ENCODE measurements around the gene HMGN3. TPM values are rescaled to one million over a fixed set of nuclear protein-coding genes. Genes with fewer than 3 reads are reported as not detected.
A peak's percentile ranks its signal among the peaks of the same experiment; 100 is the strongest.

Gene HMGN3
- total and polyA plus RNA-seq, 2 of the 13 experiments (the other 11 are each of a cell fraction or from before 2014, with no cell fraction given): 67.9 to 145 TPM

GRCh38 chr6:79157961-79158644 lies 76.4 kb downstream of the HMGN3 start (continued):
- TF ChIP-seq ZNF138 (CRISPR knock-in tag; IDR thresholded peaks at IDR 0.05; ENCODE audit: low read depth) (no peak), ZNF20 (CRISPR knock-in tag; IDR thresholded peaks at IDR 0.05) (no peak), ZNF205 (CRISPR knock-in tag; IDR thresholded peaks at IDR 0.05) (no peak), ZBTB1 (CRISPR knock-in tag; IDR thresholded peaks at IDR 0.05; ENCODE audit: borderline replicate concordance) (no peak), CENPT (CRISPR knock-in tag; IDR thresholded peaks at IDR 0.05; ENCODE audit: low read depth) (no peak), NR0B2 (CRISPR knock-in tag; IDR thresholded peaks at IDR 0.05) (no peak), ZMYM4 (CRISPR knock-in tag; IDR thresholded peaks at IDR 0.05) (peak; percentile 71), ZNF574 (CRISPR knock-in tag; IDR thresholded peaks at IDR 0.05) (no peak), ZNF879 (CRISPR knock-in tag; IDR thresholded peaks at IDR 0.05) (no peak), BORCS8-MEF2B (CRISPR knock-in tag; IDR thresholded peaks at IDR 0.05) (no peak), ZNF430 (CRISPR knock-in tag; IDR thresholded peaks at IDR 0.05) (no peak), ZNF18 (CRISPR knock-in tag; IDR thresholded peaks at IDR 0.05; ENCODE audit: insufficient replicate concordance) (no peak), ESRRA (CRISPR knock-in tag; IDR thresholded peaks at IDR 0.05; ENCODE audit: low read depth) (no peak), ZNF746 (CRISPR knock-in tag; IDR thresholded peaks at IDR 0.05) (no peak), SRF (IDR thresholded peaks at IDR 0.05; ENCODE audit: low read depth, low read length) (no peak), ZNF550 (CRISPR knock-in tag; IDR thresholded peaks at IDR 0.05; ENCODE audit: borderline replicate concordance) (no peak), CENPX (CRISPR knock-in tag; IDR thresholded peaks at IDR 0.05) (no peak), NR2F1 (CRISPR knock-in tag; IDR thresholded peaks at IDR 0.05) (no peak), ZNF382 (CRISPR knock-in tag; IDR thresholded peaks at IDR 0.05; ENCODE audit: borderline replicate concordance) (no peak), MATR3 (CRISPR knock-in tag; IDR thresholded peaks at IDR 0.05) (no peak), TEAD2 (CRISPR knock-in tag; IDR thresholded peaks at IDR 0.05) (no peak), ZNF761 (CRISPR knock-in tag; conservative IDR thresholded peaks at IDR 0.05) (no peak), ZNF234 (CRISPR knock-in tag; conservative IDR thresholded peaks at IDR 0.05) (no peak)
- TF ChIP-seq, protein P1, sequence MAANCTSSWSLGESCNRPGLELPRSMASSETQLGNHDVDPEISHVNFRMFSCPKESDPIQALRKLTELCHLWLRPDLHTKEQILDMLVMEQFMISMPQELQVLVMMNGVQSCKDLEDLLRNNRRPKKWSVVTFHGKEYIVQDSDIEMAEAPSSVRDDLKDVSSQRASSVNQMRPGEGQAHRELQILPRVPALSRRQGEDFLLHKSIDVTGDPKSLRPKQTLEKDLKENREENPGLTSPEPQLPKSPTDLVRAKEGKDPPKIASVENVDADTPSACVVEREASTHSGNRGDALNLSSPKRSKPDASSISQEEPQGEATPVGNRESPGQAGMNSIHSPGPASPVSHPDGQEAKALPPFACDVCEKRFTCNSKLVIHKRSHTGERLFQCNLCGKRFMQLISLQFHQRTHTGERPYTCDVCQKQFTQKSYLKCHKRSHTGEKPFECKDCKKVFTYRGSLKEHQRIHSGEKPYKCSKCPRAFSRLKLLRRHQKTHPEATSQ (CRISPR knock-in tag; IDR thresholded peaks at IDR 0.05; ENCODE audit: borderline replicate concordance): no peak
- TF ChIP-seq, protein P2, sequence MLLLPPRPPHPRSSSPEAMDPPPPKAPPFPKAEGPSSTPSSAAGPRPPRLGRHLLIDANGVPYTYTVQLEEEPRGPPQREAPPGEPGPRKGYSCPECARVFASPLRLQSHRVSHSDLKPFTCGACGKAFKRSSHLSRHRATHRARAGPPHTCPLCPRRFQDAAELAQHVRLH (CRISPR knock-in tag; IDR thresholded peaks at IDR 0.05; ENCODE audit: borderline replicate concordance, low read depth): 0 out of 2 replicates have a peak, but pooled peaks have one; percentile 36

Data from HepG2 (cell line).